Fibroblast of pulmonary artery (primary cell): ENCODE results near the gene HSPB6.

ENCODE experiments used
- DNase-seq: peaks from one replicate; pipeline ENCODE4 v3.0.0-alpha.2; 2010; ENCODE audit warnings: low read depth
- H3K4me3 ChIP-seq: replicated peaks from 2 replicates; pipeline ENCODE4 v1.5.1; 2011; ENCODE audit warnings: low read depth, mild to moderate bottlenecking, control low read depth, low read length, moderate library complexity
- CTCF ChIP-seq: IDR thresholded peaks from 2 replicates; pipeline ENCODE4 v1.5.1; 2011; ENCODE audit warnings: mild to moderate bottlenecking, control low read depth, low read length, inconsistent platforms; ENCODE audit errors: missing control alignments

The HSPB6 gene

GRCh38 chr19:35730326-35730725 lies 26.5 kb downstream of the HSPB6 start:
- no peak for TF ChIP-seq CTCF

GRCh38 chr19:35729763-35730162 lies 27.1 kb downstream of the HSPB6 start:
- no peak for TF ChIP-seq CTCF
- no peak overlapping the region for H3K4me3 ChIP-seq
- DNase-seq: no peak

More at GRCh38 chr19:35730326-35730725, 26.5 kb downstream of the HSPB6 start:
- H3K4me3 ChIP-seq: no peak overlapping the region
- no peak for DNase-seq

- H3K4me3 ChIP-seq: no peak overlapping the region
- TF ChIP-seq CTCF: no peak
- DNase-seq: no peak
These were observed 27.8 kb downstream of the HSPB6 start for GRCh38 chr19:35729021-35729420.

- TF ChIP-seq CTCF: no peak
- no peak overlapping the region for H3K4me3 ChIP-seq
- DNase-seq: no peak
These were observed 28.7 kb downstream of the HSPB6 start for GRCh38 chr19:35727956-35728706.

- TF ChIP-seq CTCF: no peak
- H3K4me3 ChIP-seq: no peak overlapping the region
- DNase-seq: no peak
These were observed 29.5 kb downstream of the HSPB6 start for GRCh38 chr19:35727053-35727955.

GRCh38 chr19:35725216-35725861 lies 31.5 kb downstream of the HSPB6 start:
- no peak for TF ChIP-seq CTCF
- DNase-seq: no peak
- H3K4me3 ChIP-seq: no peak overlapping the region
